Measurements from ENCODE around the gene MEGF9.
"Not testable (repeated sequence)": the region's sequence is repeated elsewhere in the genome, so short reads cannot be mapped to it uniquely, and the experiment has no call there.

MEGF9 gene

GRCh38 chr9:120654272-120654671 lies 60.0 kb downstream of the MEGF9 start:
- DNase-seq: no peak

- DNase-seq: no peak
Measured at GRCh38 chr9:120653762-120654161, 60.5 kb downstream of the MEGF9 start.

GRCh38 chr9:120652934-120653333 lies 61.3 kb downstream of the MEGF9 start:
- no peak for DNase-seq

GRCh38 chr9:120650352-120650751 lies 63.9 kb downstream of the MEGF9 start:
- DNase-seq: no peak

- no peak for DNase-seq
Measured at GRCh38 chr9:120648581-120649197, 65.6 kb downstream of the MEGF9 start.

- DNase-seq: no peak
Measured at GRCh38 chr9:120646948-120647347, 67.3 kb downstream of the MEGF9 start.

- no peak for DNase-seq
Measured at GRCh38 chr9:120645760-120646159, 68.5 kb downstream of the MEGF9 start.

- DNase-seq: no peak
Measured at GRCh38 chr9:120643061-120643460, 71.2 kb downstream of the MEGF9 start.

- DNase-seq: no peak
Measured at GRCh38 chr9:120642129-120642770, 72.0 kb downstream of the MEGF9 start.

- DNase-seq: not testable (repeated sequence)
Measured at GRCh38 chr9:120640874-120641273, 73.4 kb downstream of the MEGF9 start.

- no peak for DNase-seq
Measured at GRCh38 chr9:120640380-120640779, 73.9 kb downstream of the MEGF9 start.

GRCh38 chr9:120637919-120638318 lies 76.4 kb downstream of the MEGF9 start:
- no peak for DNase-seq

- no peak for DNase-seq
Measured at GRCh38 chr9:120636194-120636957, 77.9 kb downstream of the MEGF9 start.

GRCh38 chr9:120635011-120635410 lies 79.3 kb downstream of the MEGF9 start:
- no peak for DNase-seq

GRCh38 chr9:120630333-120630732 lies 83.9 kb downstream of the MEGF9 start:
- DNase-seq: no peak

GRCh38 chr9:120628925-120629497 lies 85.3 kb downstream of the MEGF9 start:
- not testable (repeated sequence) for DNase-seq

- no peak for DNase-seq
Measured at GRCh38 chr9:120628207-120628924, 85.9 kb downstream of the MEGF9 start.

- DNase-seq: no peak
Measured at GRCh38 chr9:120627073-120627472, 87.2 kb downstream of the MEGF9 start.

- no peak for DNase-seq
Measured at GRCh38 chr9:120626512-120626911, 87.8 kb downstream of the MEGF9 start.

- no peak for DNase-seq
Measured at GRCh38 chr9:120625222-120625621, 89.0 kb downstream of the MEGF9 start.

GRCh38 chr9:120622790-120623189 lies 91.5 kb downstream of the MEGF9 start:
- no peak for DNase-seq

- DNase-seq: no peak
Measured at GRCh38 chr9:120621941-120622340, 92.3 kb downstream of the MEGF9 start.

Data from activated CD4-positive, alpha-beta T cell treated with anti-CD3 and anti-CD28 coated beads, Interleukin-10, Interleukin-2, amounts not matched to agents 100 ng/mL and 50 ng/mL, durations not matched to agents 16 hours and 8 hours (primary cell).